Measurements from ENCODE around the gene TREH. TPM values are rescaled to one million over a fixed set of nuclear protein-coding genes. Genes with fewer than 3 reads are reported as not detected.

Gene TREH
- total RNA-seq, 5 donors from 2014 or later (not counting 1 experiment from before 2014, with no cell fraction given): not detected

GRCh38 chr11:118643142-118643994 is 36.1 kb downstream of the TREH start:
- no peak overlapping the region for H3K4me3 ChIP-seq (ENCODE audit: control insufficient read depth in 1 of 2, extremely low read depth in 1 of 2, low read length in 1 of 2)
- DNase-seq (no peak), ATAC-seq (replicated peaks in 1 of 4) (no peak)
- ChIA-PET POLR2A (no interaction called here), CTCF (interaction anchor here (0.6 to 0.9 kb wide), 3 partner anchors 16 to 263 kb away, joined by 3 read pairs; no protein-coding TSS in a partner anchor)
- 93% methylated on average over 2 of the region's 11 CpGs for WGBS (ENCODE audit: insufficient coverage)
- peaks cover 0 to 7% of the 10 kb centered on the region in 2 experiments for H3K27me3 ChIP-seq (replicated peaks in 1 of 2; ENCODE audit: control insufficient read depth in 2 of 2, extremely low read depth in 1 of 2, insufficient read depth in 2 of 2, low read length in 1 of 2)
- H3K4me1 ChIP-seq (ENCODE audit: control insufficient read depth in 1 of 2, extremely low read depth in 1 of 2, insufficient read depth in 2 of 2, low read length in 2 of 2): no peaks in the 10 kb centered on the region
- Mint-ChIP-seq H3K9me3 (no peaks in the 10 kb centered on the region), H3K36me3 (no peaks in the 10 kb centered on the region), H3K27ac (no peak overlapping the region), H3K4me1 (no peaks in the 10 kb centered on the region), H3K27me3 (no peaks in the 10 kb centered on the region), H3K4me3 (no peak overlapping the region)
- H3K36me3 ChIP-seq (ENCODE audit: control insufficient read depth in 2 of 2, extremely low read depth in 1 of 2, insufficient read depth in 1 of 2, low read length in 1 of 2): no peaks in the 10 kb centered on the region
- no peaks in the 10 kb centered on the region for H3K9me3 ChIP-seq
- H3K27ac ChIP-seq (ENCODE audit: low read length): no peak overlapping the region

GRCh38 chr11:118641397-118642019 is 37.9 kb downstream of the TREH start:
- Mint-ChIP-seq H3K36me3 (no peaks in the 10 kb centered on the region), H3K27me3 (no peaks in the 10 kb centered on the region), H3K9me3 (no peaks in the 10 kb centered on the region), H3K4me1 (no peaks in the 10 kb centered on the region), H3K27ac (no peak overlapping the region), H3K4me3 (no peak overlapping the region)
- CTCF ChIA-PET: interaction anchor here (0.6 kb wide), 2 partner anchors 161 to 338 kb away, joined by 4 to 6 read pairs; no protein-coding TSS in a partner anchor
- H3K4me3 ChIP-seq (ENCODE audit: control insufficient read depth in 1 of 2, extremely low read depth in 1 of 2, low read length in 1 of 2): no peak overlapping the region
- no peaks in the 10 kb centered on the region for H3K9me3 ChIP-seq
- DNase-seq (no peak), ATAC-seq (replicated peaks in 1 of 4) (no peak)
- no peaks in the 10 kb centered on the region for H3K36me3 ChIP-seq (ENCODE audit: control insufficient read depth in 2 of 2, extremely low read depth in 1 of 2, insufficient read depth in 1 of 2, low read length in 1 of 2)
- H3K27me3 ChIP-seq (replicated peaks in 1 of 2; ENCODE audit: control insufficient read depth in 2 of 2, extremely low read depth in 1 of 2, insufficient read depth in 2 of 2, low read length in 1 of 2): peaks cover 0 to 7% of the 10 kb centered on the region in 2 experiments
- H3K4me1 ChIP-seq (ENCODE audit: control insufficient read depth in 1 of 2, extremely low read depth in 1 of 2, insufficient read depth in 2 of 2, low read length in 2 of 2): no peaks in the 10 kb centered on the region
- POLR2A ChIA-PET: no interaction called here
- no peak overlapping the region for H3K27ac ChIP-seq (ENCODE audit: low read length)
- 100% methylated on average over 2 of the region's 11 CpGs for WGBS (ENCODE audit: insufficient coverage)

GRCh38 chr11:118640332-118641154 is 38.9 kb downstream of the TREH start:
- H3K36me3 ChIP-seq (ENCODE audit: control insufficient read depth in 2 of 2, extremely low read depth in 1 of 2, insufficient read depth in 1 of 2, low read length in 1 of 2): no peaks in the 10 kb centered on the region
- H3K4me1 ChIP-seq (ENCODE audit: control insufficient read depth in 1 of 2, extremely low read depth in 1 of 2, insufficient read depth in 2 of 2, low read length in 2 of 2): no peaks in the 10 kb centered on the region
- H3K27me3 ChIP-seq (replicated peaks in 1 of 2; ENCODE audit: control insufficient read depth in 2 of 2, extremely low read depth in 1 of 2, insufficient read depth in 2 of 2, low read length in 1 of 2): peaks cover 0 to 7% of the 10 kb centered on the region in 2 experiments
- Mint-ChIP-seq H3K27ac (no peak overlapping the region), H3K4me3 (no peak overlapping the region), H3K4me1 (no peaks in the 10 kb centered on the region), H3K36me3 (no peaks in the 10 kb centered on the region), H3K27me3 (peaks cover 0 to 3% of the 10 kb centered on the region in 2 donors), H3K9me3 (no peaks in the 10 kb centered on the region)
- 69% methylated on average over 5 of the region's 5 CpGs for WGBS (ENCODE audit: insufficient coverage)
- ATAC-seq (replicated peaks in 1 of 4) (no peak), DNase-seq (no peak)
- CTCF ChIA-PET: interaction anchor here (0.5 to 1.1 kb wide), 2 partner anchors 20 to 102 kb away, joined by 3 to 5 read pairs; no protein-coding TSS in a partner anchor
- H3K4me3 ChIP-seq (ENCODE audit: control insufficient read depth in 1 of 2, extremely low read depth in 1 of 2, low read length in 1 of 2): no peak overlapping the region
- H3K27ac ChIP-seq (ENCODE audit: low read length): no peak overlapping the region
- POLR2A ChIA-PET: interaction anchor here in 1 of 2 donors (0.6 kb wide), 1 partner anchor 391 kb away, joined by 9 read pairs; no protein-coding TSS in a partner anchor
- no peaks in the 10 kb centered on the region for H3K9me3 ChIP-seq

GRCh38 chr11:118639899-118640298 is 39.6 kb downstream of the TREH start:
- no peaks in the 10 kb centered on the region for H3K36me3 Mint-ChIP-seq
- Histone ChIP-seq H3K27ac (ENCODE audit: low read length) (no peak overlapping the region), H3K4me1 (ENCODE audit: control insufficient read depth in 1 of 2, extremely low read depth in 1 of 2, insufficient read depth in 2 of 2, low read length in 2 of 2) (peaks cover 0 to 2% of the 10 kb centered on the region in 2 experiments), H3K9me3 (no peaks in the 10 kb centered on the region), H3K4me3 (ENCODE audit: control insufficient read depth in 1 of 2, extremely low read depth in 1 of 2, low read length in 1 of 2) (no peak overlapping the region), H3K36me3 (ENCODE audit: control insufficient read depth in 2 of 2, extremely low read depth in 1 of 2, insufficient read depth in 1 of 2, low read length in 1 of 2) (no peaks in the 10 kb centered on the region), H3K27me3 (replicated peaks in 1 of 2; ENCODE audit: control insufficient read depth in 2 of 2, extremely low read depth in 1 of 2, insufficient read depth in 2 of 2, low read length in 1 of 2) (peaks cover 0 to 12% of the 10 kb centered on the region in 2 experiments)
- 100% methylated on average over 1 of the region's 4 CpGs for WGBS (ENCODE audit: insufficient coverage)
- ATAC-seq (replicated peaks in 1 of 4) (no peak), DNase-seq (no peak)
- ChIA-PET POLR2A (interaction anchor here in 1 of 2 donors (0.6 kb wide), 1 partner anchor 391 kb away, joined by 9 read pairs; no protein-coding TSS in a partner anchor), CTCF (interaction anchor here (0.5 to 1.1 kb wide), 2 partner anchors 20 to 102 kb away, joined by 3 to 5 read pairs; no protein-coding TSS in a partner anchor)
- no peak overlapping the region for H3K4me3 Mint-ChIP-seq
- H3K27ac Mint-ChIP-seq: no peak overlapping the region
- H3K9me3 Mint-ChIP-seq: no peaks in the 10 kb centered on the region
- no peaks in the 10 kb centered on the region for H3K4me1 Mint-ChIP-seq
- peaks cover 0 to 3% of the 10 kb centered on the region in 2 donors for H3K27me3 Mint-ChIP-seq

GRCh38 chr11:118638726-118639125 is 40.7 kb downstream of the TREH start:
- Histone ChIP-seq H3K4me1 (ENCODE audit: control insufficient read depth in 1 of 2, extremely low read depth in 1 of 2, insufficient read depth in 2 of 2, low read length in 2 of 2) (peaks cover 0 to 4% of the 10 kb centered on the region in 2 experiments), H3K27ac (ENCODE audit: low read length) (no peak overlapping the region), H3K4me3 (ENCODE audit: control insufficient read depth in 1 of 2, extremely low read depth in 1 of 2, low read length in 1 of 2) (no peak overlapping the region), H3K9me3 (no peaks in the 10 kb centered on the region), H3K36me3 (ENCODE audit: control insufficient read depth in 2 of 2, extremely low read depth in 1 of 2, insufficient read depth in 1 of 2, low read length in 1 of 2) (no peaks in the 10 kb centered on the region), H3K27me3 (replicated peaks in 1 of 2; ENCODE audit: control insufficient read depth in 2 of 2, extremely low read depth in 1 of 2, insufficient read depth in 2 of 2, low read length in 1 of 2) (peaks cover 0 to 18% of the 10 kb centered on the region in 2 experiments)
- Mint-ChIP-seq H3K9me3 (no peaks in the 10 kb centered on the region), H3K27ac (no peak overlapping the region), H3K27me3 (peaks cover 0 to 3% of the 10 kb centered on the region in 2 donors), H3K36me3 (no peaks in the 10 kb centered on the region), H3K4me1 (peaks cover 0 to 4% (median 0%) of the 10 kb centered on the region in 3 donors), H3K4me3 (no peak overlapping the region)
- WGBS (ENCODE audit: insufficient coverage): 91% methylated on average over 5 of the region's 6 CpGs
- ATAC-seq (replicated peaks in 1 of 4) (no peak), DNase-seq (no peak)
- POLR2A ChIA-PET: no interaction called here
- CTCF ChIA-PET: no interaction called here
